Peyer's patch (tissue), 4 donors: Measurements from ENCODE around the gene PALLD.

Source experiments
- POLR2A ChIP-seq, 2 donors: fragments of 450-650 bp; IDR thresholded peaks; one replicate each; pipeline ENCODE4 v1.5.1; 2017; ENCODE audit warnings: antibody characterized with exemption in 2 of 2, mild to moderate bottlenecking in 2 of 2, moderate library complexity in 2 of 2
- TF ChIP-seq, protein P1 (sequence below), 6 experiments: fragments of 450-650 bp in 4 of 6; fragments of 200-600 bp in 2 of 6; sonication (generic) in 1 of 6; IDR thresholded peaks; one replicate each; pipeline ENCODE4 v1.5.1; 2017 to 2019; ENCODE audit warnings: antibody characterized with exemption in 6 of 6, mild to moderate bottlenecking in 3 of 6, moderate library complexity in 1 of 6

DNA sequence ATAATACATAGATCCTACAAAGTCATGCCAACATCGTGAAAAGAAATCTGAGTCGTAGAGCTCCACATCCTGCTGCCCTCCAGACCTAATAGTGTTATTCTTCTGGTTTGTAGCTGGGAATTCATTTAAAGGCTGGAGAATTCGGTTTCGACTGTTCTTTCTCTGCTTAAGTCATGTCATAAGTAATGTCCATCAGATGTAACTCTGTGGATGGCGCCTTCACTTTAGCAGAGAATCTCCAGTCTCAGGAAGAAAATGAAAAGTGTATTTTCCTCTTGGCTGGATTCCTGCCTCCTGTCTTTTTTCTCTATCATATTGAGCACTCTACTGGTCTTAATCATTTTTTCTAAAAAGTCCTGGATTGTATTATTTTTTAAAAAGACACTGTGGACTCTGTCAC is 117.0 kb downstream of the PALLD start:
- no peak for TF ChIP-seq POLR2A (IDR thresholded peaks at IDR 0.05)
- TF ChIP-seq, protein P1, sequence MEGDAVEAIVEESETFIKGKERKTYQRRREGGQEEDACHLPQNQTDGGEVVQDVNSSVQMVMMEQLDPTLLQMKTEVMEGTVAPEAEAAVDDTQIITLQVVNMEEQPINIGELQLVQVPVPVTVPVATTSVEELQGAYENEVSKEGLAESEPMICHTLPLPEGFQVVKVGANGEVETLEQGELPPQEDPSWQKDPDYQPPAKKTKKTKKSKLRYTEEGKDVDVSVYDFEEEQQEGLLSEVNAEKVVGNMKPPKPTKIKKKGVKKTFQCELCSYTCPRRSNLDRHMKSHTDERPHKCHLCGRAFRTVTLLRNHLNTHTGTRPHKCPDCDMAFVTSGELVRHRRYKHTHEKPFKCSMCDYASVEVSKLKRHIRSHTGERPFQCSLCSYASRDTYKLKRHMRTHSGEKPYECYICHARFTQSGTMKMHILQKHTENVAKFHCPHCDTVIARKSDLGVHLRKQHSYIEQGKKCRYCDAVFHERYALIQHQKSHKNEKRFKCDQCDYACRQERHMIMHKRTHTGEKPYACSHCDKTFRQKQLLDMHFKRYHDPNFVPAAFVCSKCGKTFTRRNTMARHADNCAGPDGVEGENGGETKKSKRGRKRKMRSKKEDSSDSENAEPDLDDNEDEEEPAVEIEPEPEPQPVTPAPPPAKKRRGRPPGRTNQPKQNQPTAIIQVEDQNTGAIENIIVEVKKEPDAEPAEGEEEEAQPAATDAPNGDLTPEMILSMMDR (IDR thresholded peaks at IDR 0.05) = no peak
